WTC11 (cell line): ENCODE results near the gene TLK1.
"Not testable (repeated sequence)": the region's sequence is repeated elsewhere in the genome, so short reads cannot be mapped to it uniquely, and the experiment has no call there.

Experiments used
- NFYB ChIP-seq: sonication (generic); formaldehyde crosslinking; conservative IDR thresholded peaks from 2 replicates; pipeline ENCODE4 v1.8.0; 2022; ENCODE audit warnings: low read depth, missing genetic modification reagents
- TCF7 ChIP-seq: sonication (generic); formaldehyde crosslinking; IDR thresholded peaks from 2 replicates; pipeline ENCODE4 v1.8.0; 2022; ENCODE audit warnings: mild to moderate bottlenecking, low read depth, missing genetic modification reagents, moderate library complexity
- ZNF138 ChIP-seq: sonication (generic); formaldehyde crosslinking; conservative IDR thresholded peaks from 2 replicates; pipeline ENCODE4 v1.8.1; 2022; ENCODE audit warnings: mild to moderate bottlenecking, moderate library complexity, missing genetic modification reagents
- ZNF263 ChIP-seq: sonication (generic); formaldehyde crosslinking; IDR thresholded peaks from 2 replicates; pipeline ENCODE4 v1.8.1; 2022; ENCODE audit warnings: low read depth, mild to moderate bottlenecking, moderate library complexity, missing genetic modification reagents
- TF ChIP-seq, protein P1 (sequence below): sonication (generic); formaldehyde crosslinking; IDR thresholded peaks from 2 replicates; pipeline ENCODE4 v1.8.1; 2022; ENCODE audit warnings: low read depth, mild to moderate bottlenecking, moderate library complexity, missing genetic modification reagents, borderline replicate concordance
- TF ChIP-seq, protein P2 (sequence below): fragments of 200-600 bp; IDR thresholded peaks from 2 replicates; pipeline ENCODE4 v1.8.0; 2022; ENCODE audit warnings: antibody characterized with exemption
- TF ChIP-seq, protein P3 (sequence below): sonication (generic); formaldehyde crosslinking; IDR thresholded peaks from 2 replicates; pipeline ENCODE4 v1.8.0; 2022; ENCODE audit warnings: mild to moderate bottlenecking, missing genetic modification reagents
- TF ChIP-seq, protein P4 (sequence below): sonication (generic); formaldehyde crosslinking; IDR thresholded peaks from 2 replicates; pipeline ENCODE4 v1.8.0; 2023; ENCODE audit warnings: mild to moderate bottlenecking, missing genetic modification reagents
- TF ChIP-seq, protein P5 (sequence below): sonication (generic); formaldehyde crosslinking; IDR thresholded peaks from 2 replicates; pipeline ENCODE4 v1.8.1; 2022; ENCODE audit warnings: mild to moderate bottlenecking, moderate library complexity, missing genetic modification reagents
- TF ChIP-seq, protein P6 (sequence below): sonication (generic); formaldehyde crosslinking; IDR thresholded peaks from 2 replicates; pipeline ENCODE4 v1.8.1; 2023; ENCODE audit warnings: mild to moderate bottlenecking, moderate library complexity, missing genetic modification reagents
- TF ChIP-seq, protein P7 (sequence below): fragments of 250-450 bp; sonication (Bioruptor Pico); IDR thresholded peaks from 2 replicates; pipeline ENCODE4 v1.9.0; 2021; ENCODE audit warnings: mild to moderate bottlenecking

DNA sequence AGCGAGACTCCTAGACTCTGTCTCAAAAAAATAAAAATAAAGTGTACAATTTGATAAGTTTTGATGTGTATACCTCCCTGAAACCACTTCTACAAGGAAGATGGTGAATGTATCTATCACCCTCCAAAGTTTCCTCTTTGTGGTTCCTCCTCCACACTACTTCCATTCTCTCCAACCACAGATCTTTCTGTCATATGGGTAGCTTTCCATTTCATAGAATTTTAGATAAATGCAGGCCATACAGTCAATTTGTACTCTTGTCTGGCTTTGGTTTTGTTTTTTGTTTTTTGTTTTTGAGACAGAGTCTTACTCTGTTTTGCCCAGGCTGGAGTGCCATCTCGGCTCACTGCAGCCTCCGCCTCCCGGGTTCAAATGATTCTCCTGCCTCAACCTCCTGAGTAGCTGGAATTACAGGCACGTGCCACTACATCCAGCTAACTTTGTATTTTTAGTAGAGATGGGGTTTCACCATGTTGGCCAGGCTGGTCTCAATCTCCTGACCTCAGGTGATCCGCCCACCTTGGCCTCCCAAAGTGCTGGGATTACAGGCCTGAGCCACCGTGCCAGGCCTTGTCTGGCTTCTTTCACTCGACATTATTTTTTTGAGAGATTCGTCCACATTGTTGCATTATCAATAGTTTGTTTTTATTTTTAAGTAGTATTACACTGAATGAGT, 2.0 kb upstream of the TLK1 start:
- TF ChIP-seq, protein P1, sequence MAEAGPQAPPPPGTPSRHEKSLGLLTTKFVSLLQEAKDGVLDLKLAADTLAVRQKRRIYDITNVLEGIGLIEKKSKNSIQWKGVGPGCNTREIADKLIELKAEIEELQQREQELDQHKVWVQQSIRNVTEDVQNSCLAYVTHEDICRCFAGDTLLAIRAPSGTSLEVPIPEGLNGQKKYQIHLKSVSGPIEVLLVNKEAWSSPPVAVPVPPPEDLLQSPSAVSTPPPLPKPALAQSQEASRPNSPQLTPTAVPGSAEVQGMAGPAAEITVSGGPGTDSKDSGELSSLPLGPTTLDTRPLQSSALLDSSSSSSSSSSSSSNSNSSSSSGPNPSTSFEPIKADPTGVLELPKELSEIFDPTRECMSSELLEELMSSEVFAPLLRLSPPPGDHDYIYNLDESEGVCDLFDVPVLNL (CRISPR knock-in tag): not testable (repeated sequence)
- TF ChIP-seq, protein P2, sequence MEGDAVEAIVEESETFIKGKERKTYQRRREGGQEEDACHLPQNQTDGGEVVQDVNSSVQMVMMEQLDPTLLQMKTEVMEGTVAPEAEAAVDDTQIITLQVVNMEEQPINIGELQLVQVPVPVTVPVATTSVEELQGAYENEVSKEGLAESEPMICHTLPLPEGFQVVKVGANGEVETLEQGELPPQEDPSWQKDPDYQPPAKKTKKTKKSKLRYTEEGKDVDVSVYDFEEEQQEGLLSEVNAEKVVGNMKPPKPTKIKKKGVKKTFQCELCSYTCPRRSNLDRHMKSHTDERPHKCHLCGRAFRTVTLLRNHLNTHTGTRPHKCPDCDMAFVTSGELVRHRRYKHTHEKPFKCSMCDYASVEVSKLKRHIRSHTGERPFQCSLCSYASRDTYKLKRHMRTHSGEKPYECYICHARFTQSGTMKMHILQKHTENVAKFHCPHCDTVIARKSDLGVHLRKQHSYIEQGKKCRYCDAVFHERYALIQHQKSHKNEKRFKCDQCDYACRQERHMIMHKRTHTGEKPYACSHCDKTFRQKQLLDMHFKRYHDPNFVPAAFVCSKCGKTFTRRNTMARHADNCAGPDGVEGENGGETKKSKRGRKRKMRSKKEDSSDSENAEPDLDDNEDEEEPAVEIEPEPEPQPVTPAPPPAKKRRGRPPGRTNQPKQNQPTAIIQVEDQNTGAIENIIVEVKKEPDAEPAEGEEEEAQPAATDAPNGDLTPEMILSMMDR: not testable (repeated sequence)
- TF ChIP-seq, protein P3, sequence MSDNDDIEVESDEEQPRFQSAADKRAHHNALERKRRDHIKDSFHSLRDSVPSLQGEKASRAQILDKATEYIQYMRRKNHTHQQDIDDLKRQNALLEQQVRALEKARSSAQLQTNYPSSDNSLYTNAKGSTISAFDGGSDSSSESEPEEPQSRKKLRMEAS: not testable (repeated sequence)
- not testable (repeated sequence) for TF ChIP-seq NFYB (CRISPR knock-in tag); ZNF263 (CRISPR knock-in tag); ZNF138 (CRISPR knock-in tag); TCF7
- TF ChIP-seq, protein P4, sequence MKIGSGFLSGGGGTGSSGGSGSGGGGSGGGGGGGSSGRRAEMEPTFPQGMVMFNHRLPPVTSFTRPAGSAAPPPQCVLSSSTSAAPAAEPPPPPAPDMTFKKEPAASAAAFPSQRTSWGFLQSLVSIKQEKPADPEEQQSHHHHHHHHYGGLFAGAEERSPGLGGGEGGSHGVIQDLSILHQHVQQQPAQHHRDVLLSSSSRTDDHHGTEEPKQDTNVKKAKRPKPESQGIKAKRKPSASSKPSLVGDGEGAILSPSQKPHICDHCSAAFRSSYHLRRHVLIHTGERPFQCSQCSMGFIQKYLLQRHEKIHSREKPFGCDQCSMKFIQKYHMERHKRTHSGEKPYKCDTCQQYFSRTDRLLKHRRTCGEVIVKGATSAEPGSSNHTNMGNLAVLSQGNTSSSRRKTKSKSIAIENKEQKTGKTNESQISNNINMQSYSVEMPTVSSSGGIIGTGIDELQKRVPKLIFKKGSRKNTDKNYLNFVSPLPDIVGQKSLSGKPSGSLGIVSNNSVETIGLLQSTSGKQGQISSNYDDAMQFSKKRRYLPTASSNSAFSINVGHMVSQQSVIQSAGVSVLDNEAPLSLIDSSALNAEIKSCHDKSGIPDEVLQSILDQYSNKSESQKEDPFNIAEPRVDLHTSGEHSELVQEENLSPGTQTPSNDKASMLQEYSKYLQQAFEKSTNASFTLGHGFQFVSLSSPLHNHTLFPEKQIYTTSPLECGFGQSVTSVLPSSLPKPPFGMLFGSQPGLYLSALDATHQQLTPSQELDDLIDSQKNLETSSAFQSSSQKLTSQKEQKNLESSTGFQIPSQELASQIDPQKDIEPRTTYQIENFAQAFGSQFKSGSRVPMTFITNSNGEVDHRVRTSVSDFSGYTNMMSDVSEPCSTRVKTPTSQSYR: not testable (repeated sequence)
- TF ChIP-seq, protein P5, sequence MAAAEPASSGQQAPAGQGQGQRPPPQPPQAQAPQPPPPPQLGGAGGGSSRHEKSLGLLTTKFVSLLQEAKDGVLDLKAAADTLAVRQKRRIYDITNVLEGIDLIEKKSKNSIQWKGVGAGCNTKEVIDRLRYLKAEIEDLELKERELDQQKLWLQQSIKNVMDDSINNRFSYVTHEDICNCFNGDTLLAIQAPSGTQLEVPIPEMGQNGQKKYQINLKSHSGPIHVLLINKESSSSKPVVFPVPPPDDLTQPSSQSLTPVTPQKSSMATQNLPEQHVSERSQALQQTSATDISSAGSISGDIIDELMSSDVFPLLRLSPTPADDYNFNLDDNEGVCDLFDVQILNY (CRISPR knock-in tag): not testable (repeated sequence)
- TF ChIP-seq, protein P6, sequence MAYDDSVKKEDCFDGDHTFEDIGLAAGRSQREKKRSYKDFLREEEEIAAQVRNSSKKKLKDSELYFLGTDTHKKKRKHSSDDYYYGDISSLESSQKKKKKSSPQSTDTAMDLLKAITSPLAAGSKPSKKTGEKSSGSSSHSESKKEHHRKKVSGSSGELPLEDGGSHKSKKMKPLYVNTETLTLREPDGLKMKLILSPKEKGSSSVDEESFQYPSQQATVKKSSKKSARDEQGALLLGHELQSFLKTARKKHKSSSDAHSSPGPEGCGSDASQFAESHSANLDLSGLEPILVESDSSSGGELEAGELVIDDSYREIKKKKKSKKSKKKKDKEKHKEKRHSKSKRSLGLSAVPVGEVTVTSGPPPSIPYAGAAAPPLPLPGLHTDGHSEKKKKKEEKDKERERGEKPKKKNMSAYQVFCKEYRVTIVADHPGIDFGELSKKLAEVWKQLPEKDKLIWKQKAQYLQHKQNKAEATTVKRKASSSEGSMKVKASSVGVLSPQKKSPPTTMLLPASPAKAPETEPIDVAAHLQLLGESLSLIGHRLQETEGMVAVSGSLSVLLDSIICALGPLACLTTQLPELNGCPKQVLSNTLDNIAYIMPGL (CRISPR knock-in tag): not testable (repeated sequence)
- TF ChIP-seq, protein P7, sequence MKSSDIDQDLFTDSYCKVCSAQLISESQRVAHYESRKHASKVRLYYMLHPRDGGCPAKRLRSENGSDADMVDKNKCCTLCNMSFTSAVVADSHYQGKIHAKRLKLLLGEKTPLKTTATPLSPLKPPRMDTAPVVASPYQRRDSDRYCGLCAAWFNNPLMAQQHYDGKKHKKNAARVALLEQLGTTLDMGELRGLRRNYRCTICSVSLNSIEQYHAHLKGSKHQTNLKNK: not testable (repeated sequence)
